ENCODE data around the gene KLF11.

GRCh38 chr2:10067330-10067729 lies 24.0 kb downstream of the KLF11 start:
- TF ChIP-seq CTCF (IDR thresholded peaks at IDR 0.05) (no peak), POLR2A (IDR thresholded peaks at IDR 0.05) (no peak)

Measured in suprapubic skin (tissue), 3 donors.